Measurements from ENCODE around the gene SFT2D3. TPM values are rescaled to one million over a fixed set of nuclear protein-coding genes. Genes with fewer than 3 reads are reported as not detected.

The SFT2D3 gene
- total and polyA plus RNA-seq, 2 of the 8 experiments (the other 6 are each of a cell fraction or from before 2014, with no cell fraction given) = 7.3 to 10.3 TPM

DNA sequence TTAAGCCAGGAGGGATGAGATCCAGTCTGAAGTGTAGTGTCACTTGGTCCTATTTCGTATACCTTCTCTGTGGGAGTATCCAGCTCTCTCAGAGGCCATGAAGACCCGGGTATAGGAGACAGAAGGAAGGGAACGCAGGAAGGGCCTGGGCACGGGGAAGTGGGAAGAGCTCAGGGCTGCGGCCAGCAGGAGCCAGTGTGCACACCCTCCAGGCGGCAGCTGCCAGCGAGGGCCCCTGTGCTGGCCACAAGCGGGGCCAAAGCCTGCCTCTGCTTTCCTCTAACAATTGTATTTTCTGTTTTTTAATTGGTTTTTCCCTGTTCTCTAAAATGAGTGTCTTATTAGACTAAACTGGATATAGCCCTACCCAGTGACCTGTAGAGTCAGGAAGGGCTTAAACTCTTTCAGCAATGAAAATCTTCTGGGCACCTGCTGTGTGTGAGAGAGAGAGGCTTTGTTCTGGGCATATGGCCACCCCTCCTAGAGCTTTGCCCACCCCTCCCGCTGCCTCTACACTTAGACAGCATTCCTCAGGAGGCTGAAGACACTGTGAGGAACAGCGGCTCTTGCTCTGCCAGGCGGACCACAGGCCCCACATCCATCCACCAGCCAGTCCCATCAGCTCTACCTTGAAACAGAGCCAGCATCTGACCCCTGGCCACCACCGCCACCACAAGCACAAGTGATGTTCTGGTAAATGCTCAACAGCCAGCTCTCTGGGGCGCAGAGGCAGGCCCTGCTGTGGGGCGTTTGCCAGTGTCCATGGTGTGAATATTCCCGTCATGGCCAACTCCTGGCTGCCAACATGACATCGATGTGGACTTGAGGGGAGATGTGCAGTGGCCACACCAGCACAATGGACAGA is 45.9 kb upstream of the SFT2D3 start (continued):
- TF ChIP-seq, protein P1, sequence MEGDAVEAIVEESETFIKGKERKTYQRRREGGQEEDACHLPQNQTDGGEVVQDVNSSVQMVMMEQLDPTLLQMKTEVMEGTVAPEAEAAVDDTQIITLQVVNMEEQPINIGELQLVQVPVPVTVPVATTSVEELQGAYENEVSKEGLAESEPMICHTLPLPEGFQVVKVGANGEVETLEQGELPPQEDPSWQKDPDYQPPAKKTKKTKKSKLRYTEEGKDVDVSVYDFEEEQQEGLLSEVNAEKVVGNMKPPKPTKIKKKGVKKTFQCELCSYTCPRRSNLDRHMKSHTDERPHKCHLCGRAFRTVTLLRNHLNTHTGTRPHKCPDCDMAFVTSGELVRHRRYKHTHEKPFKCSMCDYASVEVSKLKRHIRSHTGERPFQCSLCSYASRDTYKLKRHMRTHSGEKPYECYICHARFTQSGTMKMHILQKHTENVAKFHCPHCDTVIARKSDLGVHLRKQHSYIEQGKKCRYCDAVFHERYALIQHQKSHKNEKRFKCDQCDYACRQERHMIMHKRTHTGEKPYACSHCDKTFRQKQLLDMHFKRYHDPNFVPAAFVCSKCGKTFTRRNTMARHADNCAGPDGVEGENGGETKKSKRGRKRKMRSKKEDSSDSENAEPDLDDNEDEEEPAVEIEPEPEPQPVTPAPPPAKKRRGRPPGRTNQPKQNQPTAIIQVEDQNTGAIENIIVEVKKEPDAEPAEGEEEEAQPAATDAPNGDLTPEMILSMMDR (IDR thresholded peaks at IDR 0.05; ENCODE audit: control extremely low read depth in 1 of 3, insufficient read depth in 1 of 3, low read depth in 1 of 3, low read length in 3 of 3) = no peak
- TF ChIP-seq BACH1 (IDR thresholded peaks at IDR 0.05; ENCODE audit: low read length) = no peak
- TF ChIP-seq TCF12 (IDR thresholded peaks at IDR 0.05; ENCODE audit: low read depth, low read length) = no peak
- no peak for TF ChIP-seq POLR2A (IDR thresholded peaks at IDR 0.05; ENCODE audit: control extremely low read depth in 1 of 2, low read depth in 2 of 2, low read length in 2 of 2)
- no peak for TF ChIP-seq JUND (IDR thresholded peaks at IDR 0.05; ENCODE audit: low read length)
- no peak for TF ChIP-seq CHD2 (IDR thresholded peaks at IDR 0.05; ENCODE audit: low read length)
- no peak for TF ChIP-seq RAD21 (IDR thresholded peaks at IDR 0.05 in 1 of 2, conservative IDR thresholded peaks at IDR 0.05 in 1 of 2; ENCODE audit: low read depth in 2 of 2, low read length in 2 of 2)

Measured in H1 (cell line).